ENCODE measurements around the gene MRTFB. TPM values are rescaled to one million over a fixed set of nuclear protein-coding genes. Genes with fewer than 3 reads are reported as not detected.

The MRTFB gene
- total and polyA plus RNA-seq, 2 donors (not counting 1 experiment from before 2014, with no cell fraction given), result 8.8 to 9.8 TPM

DNA sequence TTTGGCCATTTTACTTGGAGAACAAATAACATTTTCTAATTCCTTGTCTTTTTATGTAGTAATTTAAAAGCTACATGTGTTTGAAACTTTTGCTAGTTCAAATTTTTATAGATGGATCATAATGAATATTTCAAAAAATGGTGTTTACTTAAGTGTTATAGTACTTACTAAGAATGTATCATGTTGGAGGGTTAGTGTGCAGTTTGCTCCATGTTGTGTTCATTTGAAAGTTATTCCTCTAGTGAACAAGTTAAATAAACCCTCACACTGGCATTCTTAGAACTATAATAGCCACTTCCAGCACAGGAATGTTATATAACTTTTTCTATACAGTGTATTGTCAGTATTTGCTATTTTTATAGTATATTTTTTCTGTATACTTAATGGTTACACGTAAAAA lies 62.8 kb downstream of the MRTFB start:
- Histone ChIP-seq H3K36me3 (ENCODE audit: control insufficient read depth, insufficient read depth, low read length) (peaks cover 2% of the 10 kb centered on the region), H4K20me1 (ENCODE audit: control insufficient read depth, extremely low read depth, insufficient read depth, low read length) (no peaks in the 10 kb centered on the region), H2AFZ (ENCODE audit: low read length) (no peak overlapping the region), H3K4me1 (ENCODE audit: control insufficient read depth, extremely low read depth, insufficient read depth, low read length) (peaks cover 3% of the 10 kb centered on the region), H3K9ac (ENCODE audit: insufficient read depth, low read length) (no peak overlapping the region), H3K4me2 (ENCODE audit: extremely low read depth, insufficient read depth, low read length) (no peak overlapping the region), H3K27me3 (ENCODE audit: control insufficient read depth, insufficient read depth, low read length) (no peaks in the 10 kb centered on the region), H3K79me2 (ENCODE audit: control insufficient read depth, insufficient read depth, low read length) (no peaks in the 10 kb centered on the region), H3K4me3 (replicated peaks in 1 of 4; ENCODE audit: control extremely low read depth in 1 of 4, insufficient read depth in 1 of 4, low read depth in 3 of 4, low read length in 4 of 4) (no peak overlapping the region), H3K27ac (ENCODE audit: insufficient read depth, low read length) (peak overlapping the region; percentile 6), H3K9me3 (ENCODE audit: control insufficient read depth, insufficient read depth, low read depth, low read length) (no peaks in the 10 kb centered on the region)
- TF ChIP-seq EZH2 (IDR thresholded peaks at IDR 0.05; ENCODE audit: low read length, missing control alignments) (no peak), CTCF (conservative IDR thresholded peaks at IDR 0.05 in 1 of 2, IDR thresholded peaks at IDR 0.05 in 1 of 2; ENCODE audit: low read depth in 1 of 2, low read length in 2 of 2) (no peak)
- DNase-seq (ENCODE audit: low read depth in 2 of 2), result no peak

DNA sequence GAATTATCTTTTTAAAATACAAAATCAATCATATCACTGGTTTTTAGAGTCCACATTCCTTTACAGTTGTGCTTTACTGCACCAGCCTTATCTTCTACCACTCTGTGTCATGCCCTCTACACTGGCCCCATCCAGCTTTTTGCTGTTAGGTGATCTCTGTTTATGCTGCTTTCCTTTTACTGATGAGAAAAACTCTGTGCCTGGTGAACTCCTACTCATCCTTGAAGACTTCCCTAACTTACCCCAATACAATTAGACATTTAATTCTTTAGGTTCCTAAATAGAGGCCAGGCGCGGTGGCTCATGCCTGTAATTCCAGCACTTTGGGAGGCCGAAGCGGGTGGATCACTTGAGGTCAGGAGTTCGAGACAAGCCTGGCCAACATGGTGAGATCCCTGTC lies 64.6 kb downstream of the MRTFB start:
- no peak for TF ChIP-seq CTCF (conservative IDR thresholded peaks at IDR 0.05 in 1 of 2, IDR thresholded peaks at IDR 0.05 in 1 of 2; ENCODE audit: low read depth in 1 of 2, low read length in 2 of 2)
- no peak for TF ChIP-seq EZH2 (IDR thresholded peaks at IDR 0.05; ENCODE audit: low read length, missing control alignments)

GRCh38 chr16:14139872-14140271 lies 68.8 kb downstream of the MRTFB start:
- Histone ChIP-seq H3K4me3 (replicated peaks in 1 of 4; ENCODE audit: control extremely low read depth in 1 of 4, insufficient read depth in 1 of 4, low read depth in 3 of 4, low read length in 4 of 4) (no peak overlapping the region), H3K9me3 (ENCODE audit: control insufficient read depth, insufficient read depth, low read depth, low read length) (no peaks in the 10 kb centered on the region), H3K36me3 (ENCODE audit: control insufficient read depth, insufficient read depth, low read length) (peaks cover 2% of the 10 kb centered on the region), H3K27me3 (ENCODE audit: control insufficient read depth, insufficient read depth, low read length) (no peaks in the 10 kb centered on the region), H2AFZ (ENCODE audit: low read length) (no peak overlapping the region), H3K4me2 (ENCODE audit: extremely low read depth, insufficient read depth, low read length) (no peak overlapping the region), H3K4me1 (ENCODE audit: control insufficient read depth, extremely low read depth, insufficient read depth, low read length) (no peaks in the 10 kb centered on the region), H3K9ac (ENCODE audit: insufficient read depth, low read length) (no peak overlapping the region), H4K20me1 (ENCODE audit: control insufficient read depth, extremely low read depth, insufficient read depth, low read length) (no peaks in the 10 kb centered on the region), H3K27ac (ENCODE audit: insufficient read depth, low read length) (no peak overlapping the region), H3K79me2 (ENCODE audit: control insufficient read depth, insufficient read depth, low read length) (no peaks in the 10 kb centered on the region)
- TF ChIP-seq CTCF (conservative IDR thresholded peaks at IDR 0.05 in 1 of 2, IDR thresholded peaks at IDR 0.05 in 1 of 2; ENCODE audit: low read depth in 1 of 2, low read length in 2 of 2) (no peak), EZH2 (IDR thresholded peaks at IDR 0.05; ENCODE audit: low read length, missing control alignments) (no peak)
- DNase-seq (ENCODE audit: low read depth in 2 of 2), result no peak

More for the DNA sequence above, 64.6 kb downstream of the MRTFB start:
- Histone ChIP-seq H4K20me1 (ENCODE audit: control insufficient read depth, extremely low read depth, insufficient read depth, low read length) (no peaks in the 10 kb centered on the region), H3K4me1 (ENCODE audit: control insufficient read depth, extremely low read depth, insufficient read depth, low read length) (peaks cover 3% of the 10 kb centered on the region), H3K4me3 (replicated peaks in 1 of 4; ENCODE audit: control extremely low read depth in 1 of 4, insufficient read depth in 1 of 4, low read depth in 3 of 4, low read length in 4 of 4) (no peak overlapping the region), H3K27me3 (ENCODE audit: control insufficient read depth, insufficient read depth, low read length) (no peaks in the 10 kb centered on the region), H3K79me2 (ENCODE audit: control insufficient read depth, insufficient read depth, low read length) (no peaks in the 10 kb centered on the region), H3K4me2 (ENCODE audit: extremely low read depth, insufficient read depth, low read length) (no peak overlapping the region), H2AFZ (ENCODE audit: low read length) (no peak overlapping the region), H3K36me3 (ENCODE audit: control insufficient read depth, insufficient read depth, low read length) (peaks cover 2% of the 10 kb centered on the region), H3K27ac (ENCODE audit: insufficient read depth, low read length) (no peak overlapping the region), H3K9me3 (ENCODE audit: control insufficient read depth, insufficient read depth, low read depth, low read length) (no peaks in the 10 kb centered on the region), H3K9ac (ENCODE audit: insufficient read depth, low read length) (no peak overlapping the region)
- DNase-seq (ENCODE audit: low read depth in 2 of 2), result no peak

Measured in fibroblast of lung (primary cell).